ENCODE results near the gene GDPD3. TPM values are rescaled to one million over a fixed set of nuclear protein-coding genes. Genes with fewer than 3 reads are reported as not detected.

Gene GDPD3
- total and polyA plus RNA-seq, 2 of the 13 experiments (the other 11 are each of a cell fraction or from before 2014, with no cell fraction given): 18.7 to 20.6 TPM

GRCh38 chr16:30075503-30076275 is 37.6 kb downstream of the GDPD3 start, which contains the start of gene PPP4C (continued):
- TF ChIP-seq NFAT5 (CRISPR knock-in tag; IDR thresholded peaks at IDR 0.05) (no peak), ZNF670 (CRISPR knock-in tag; IDR thresholded peaks at IDR 0.05; ENCODE audit: borderline replicate concordance) (no peak), NFE2L1 (CRISPR knock-in tag; IDR thresholded peaks at IDR 0.05; ENCODE audit: borderline replicate concordance) (no peak), THAP8 (CRISPR knock-in tag; IDR thresholded peaks at IDR 0.05; ENCODE audit: borderline replicate concordance) (no peak), ZNF326 (CRISPR knock-in tag; IDR thresholded peaks at IDR 0.05; ENCODE audit: borderline replicate concordance) (no peak), NFIC (IDR thresholded peaks at IDR 0.05; ENCODE audit: low read length) (no peak), POLR2A (IDR thresholded peaks at IDR 0.05; ENCODE audit: insufficient read depth in 1 of 2, low read depth in 2 of 2, low read length in 2 of 2) (peak; percentile 94 to 97), ZNF280B (CRISPR knock-in tag; IDR thresholded peaks at IDR 0.05; ENCODE audit: borderline replicate concordance) (peak; percentile 58; the same call in 1 of the 2 replicates), LBX2 (CRISPR knock-in tag; IDR thresholded peaks at IDR 0.05; ENCODE audit: borderline replicate concordance) (no peak), ZNF747 (CRISPR knock-in tag; IDR thresholded peaks at IDR 0.05; ENCODE audit: borderline replicate concordance) (no peak; the same call in 1 of the 2 replicates), XBP1 (CRISPR knock-in tag; IDR thresholded peaks at IDR 0.05) (no peak), AKAP8 (CRISPR knock-in tag; IDR thresholded peaks at IDR 0.05) (no peak; the same call in 1 of the 2 replicates), ZBTB4 (CRISPR knock-in tag; IDR thresholded peaks at IDR 0.05; ENCODE audit: borderline replicate concordance) (no peak), POGK (CRISPR knock-in tag; conservative IDR thresholded peaks at IDR 0.05) (peak; percentile 65; the same call in 1 of the 2 replicates)

Measured in HepG2 (cell line).